ENCODE results near the gene FRG2.
"Not testable (repeated sequence)": the region's sequence is repeated elsewhere in the genome, so short reads cannot be mapped to it uniquely, and the experiment has no call there.

The FRG2 gene

GRCh38 chr4:190015538-190016368 lies 11.3 kb downstream of the FRG2 start:
- ATAC-seq, result no peak

- ATAC-seq, result no peak
Observed at GRCh38 chr4:190014771-190015537, 12.1 kb downstream of the FRG2 start.

GRCh38 chr4:189989941-189990340 lies 37.1 kb downstream of the FRG2 start:
- ATAC-seq, result not testable (repeated sequence)

- ATAC-seq, result no peak
Observed at GRCh38 chr4:189988877-189989431, 38.1 kb downstream of the FRG2 start.

- not testable (repeated sequence) for ATAC-seq
Observed at GRCh38 chr4:189985651-189986243, 41.3 kb downstream of the FRG2 start.

- not testable (repeated sequence) for ATAC-seq
Observed at GRCh38 chr4:189984661-189985060, 42.4 kb downstream of the FRG2 start.

- not testable (repeated sequence) for ATAC-seq
Observed at GRCh38 chr4:189983916-189984526, 43.0 kb downstream of the FRG2 start.

- ATAC-seq, result no peak
Observed at GRCh38 chr4:189981970-189982369, 45.1 kb downstream of the FRG2 start.

GRCh38 chr4:189980292-189980691 lies 46.8 kb downstream of the FRG2 start:
- not testable (repeated sequence) for ATAC-seq

- ATAC-seq, result no peak
Observed at GRCh38 chr4:189979196-189980047, 47.6 kb downstream of the FRG2 start.

Data from activated CD4-positive, CD25-positive, alpha-beta regulatory T cell treated with anti-CD3 and anti-CD28 coated beads, Interleukin-2, amount 50 U/mL, for 24 hours (primary cell).